WI38 (cell line): ENCODE data around the gene PEX3.
A peak's percentile ranks its signal among the peaks of the same experiment; 100 is the strongest.

Source experiments
- H3K4me3 ChIP-seq: 2 replicates; pipeline ENCODE4 v1.5.1; 2011; ENCODE audit warnings: low read depth, mild to moderate bottlenecking, control low read depth, low read length
- CTCF ChIP-seq: IDR thresholded peaks from 2 replicates; pipeline ENCODE4 v1.5.1; 2012; ENCODE audit warnings: low read depth, mild to moderate bottlenecking, control low read depth, low read length

Gene PEX3

GRCh38 chr6:143450453-143451371, at the start of gene PEX3, which contains the start of gene ADAT2:
TSS of gene PEX3 (plus strand) at chr6:143450805. CDS start at chr6:143451043, 238 bp downstream.
TSS of gene ADAT2 (minus strand) at chr6:143450695. CDS start at chr6:143450658, 37 bp downstream.
- H3K4me3 ChIP-seq = peak within 1 kb of the TSS; percentile 97
- TF ChIP-seq CTCF = no peak

- no peak overlapping the region for H3K4me3 ChIP-seq
- TF ChIP-seq CTCF = no peak
Observed at GRCh38 chr6:143401068-143401446, 49.5 kb upstream of the PEX3 start.

- no peak for TF ChIP-seq CTCF
- no peak overlapping the region for H3K4me3 ChIP-seq
Observed at GRCh38 chr6:143401636-143402370, 48.8 kb upstream of the PEX3 start.

- TF ChIP-seq CTCF = no peak
- no peak overlapping the region for H3K4me3 ChIP-seq
Observed at GRCh38 chr6:143402721-143403336, 47.8 kb upstream of the PEX3 start.

- no peak overlapping the region for H3K4me3 ChIP-seq
- no peak for TF ChIP-seq CTCF
Observed at GRCh38 chr6:143405373-143406154, 45.0 kb upstream of the PEX3 start.

- TF ChIP-seq CTCF = no peak
- no peak overlapping the region for H3K4me3 ChIP-seq
Observed at GRCh38 chr6:143406673-143407072, 43.9 kb upstream of the PEX3 start.
